ENCODE measurements around the gene MTFR2.
"Not testable (repeated sequence)": the region's sequence is repeated elsewhere in the genome, so short reads cannot be mapped to it uniquely, and the experiment has no call there.

Gene MTFR2

DNA sequence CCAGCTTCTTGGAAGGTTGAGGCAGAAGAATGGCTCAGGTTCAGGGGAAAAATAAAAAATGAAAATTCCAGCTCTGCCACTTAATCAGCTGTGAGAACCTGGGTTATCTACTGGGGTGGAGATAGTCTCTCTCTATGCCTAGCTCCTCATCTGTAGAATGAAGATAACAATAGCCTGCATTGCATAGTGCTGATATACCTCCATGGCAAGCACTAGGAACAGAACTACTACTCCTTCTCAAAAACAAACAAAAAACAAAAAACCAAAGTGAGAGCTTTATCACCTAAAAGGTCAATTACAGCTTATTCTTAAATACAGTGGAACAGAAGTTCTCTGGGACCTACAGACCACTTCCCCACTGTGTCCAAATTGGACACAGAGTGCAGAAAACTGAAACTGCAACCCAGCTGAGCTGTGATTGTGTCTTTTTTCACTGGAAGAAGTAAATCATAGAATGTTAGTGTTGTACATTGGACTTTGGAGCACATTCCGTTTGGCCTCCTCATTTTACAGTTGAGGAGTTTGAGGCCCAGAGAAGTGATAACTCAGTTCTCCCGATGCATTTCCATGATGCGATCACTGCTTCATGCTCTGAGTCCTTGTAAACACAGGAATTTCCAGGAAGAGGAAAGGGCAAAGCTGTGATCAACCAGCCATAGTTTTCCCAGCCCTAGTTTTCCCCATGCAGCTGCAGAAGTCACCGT, 23.3 kb downstream of the MTFR2 start:
- DNase-seq (ENCODE audit: low read depth), result no peak
- TF ChIP-seq, protein P1, sequence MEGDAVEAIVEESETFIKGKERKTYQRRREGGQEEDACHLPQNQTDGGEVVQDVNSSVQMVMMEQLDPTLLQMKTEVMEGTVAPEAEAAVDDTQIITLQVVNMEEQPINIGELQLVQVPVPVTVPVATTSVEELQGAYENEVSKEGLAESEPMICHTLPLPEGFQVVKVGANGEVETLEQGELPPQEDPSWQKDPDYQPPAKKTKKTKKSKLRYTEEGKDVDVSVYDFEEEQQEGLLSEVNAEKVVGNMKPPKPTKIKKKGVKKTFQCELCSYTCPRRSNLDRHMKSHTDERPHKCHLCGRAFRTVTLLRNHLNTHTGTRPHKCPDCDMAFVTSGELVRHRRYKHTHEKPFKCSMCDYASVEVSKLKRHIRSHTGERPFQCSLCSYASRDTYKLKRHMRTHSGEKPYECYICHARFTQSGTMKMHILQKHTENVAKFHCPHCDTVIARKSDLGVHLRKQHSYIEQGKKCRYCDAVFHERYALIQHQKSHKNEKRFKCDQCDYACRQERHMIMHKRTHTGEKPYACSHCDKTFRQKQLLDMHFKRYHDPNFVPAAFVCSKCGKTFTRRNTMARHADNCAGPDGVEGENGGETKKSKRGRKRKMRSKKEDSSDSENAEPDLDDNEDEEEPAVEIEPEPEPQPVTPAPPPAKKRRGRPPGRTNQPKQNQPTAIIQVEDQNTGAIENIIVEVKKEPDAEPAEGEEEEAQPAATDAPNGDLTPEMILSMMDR (IDR thresholded peaks at IDR 0.05; ENCODE audit: insufficient read depth, low read depth, low read length, missing control alignments), result no peak
- no peak overlapping the region for H3K4me3 ChIP-seq (ENCODE audit: low read depth, low read length)

DNA sequence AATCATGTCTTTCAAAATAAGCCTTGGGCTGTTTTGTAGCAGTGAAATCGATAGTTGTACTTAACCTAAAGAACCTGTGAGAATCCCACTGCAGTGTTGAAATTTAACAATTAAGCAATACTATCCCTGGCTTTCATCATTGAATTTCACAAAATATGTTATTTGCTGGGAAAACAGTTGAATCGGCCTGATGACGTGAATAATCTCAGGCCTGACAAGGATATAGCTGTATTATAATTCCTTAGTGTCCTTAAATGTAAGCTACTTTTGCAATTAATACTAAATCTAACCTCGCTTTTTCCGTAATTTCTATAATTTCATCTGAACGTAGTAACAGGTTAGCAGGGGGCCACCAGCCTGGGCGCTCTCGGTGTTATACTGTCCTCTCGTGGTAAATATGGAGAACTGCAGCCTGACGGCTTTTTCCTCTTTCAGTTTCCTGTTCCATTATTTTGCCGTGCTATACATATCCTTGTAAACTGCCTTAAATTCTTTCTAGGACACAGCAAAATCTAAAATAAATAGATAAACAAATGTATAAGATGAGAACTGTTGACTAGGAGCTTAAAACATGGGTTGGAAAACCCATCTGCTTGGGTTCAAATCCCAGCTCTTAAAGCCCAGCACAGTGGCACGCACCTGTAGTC, 24.0 kb downstream of the MTFR2 start:
- peak; percentile 52 for DNase-seq (ENCODE audit: low read depth)
- H3K4me3 ChIP-seq (ENCODE audit: low read depth, low read length), result no peak overlapping the region
- TF ChIP-seq, protein P1 (IDR thresholded peaks at IDR 0.05; ENCODE audit: insufficient read depth, low read depth, low read length, missing control alignments), result peak; percentile 99

DNA sequence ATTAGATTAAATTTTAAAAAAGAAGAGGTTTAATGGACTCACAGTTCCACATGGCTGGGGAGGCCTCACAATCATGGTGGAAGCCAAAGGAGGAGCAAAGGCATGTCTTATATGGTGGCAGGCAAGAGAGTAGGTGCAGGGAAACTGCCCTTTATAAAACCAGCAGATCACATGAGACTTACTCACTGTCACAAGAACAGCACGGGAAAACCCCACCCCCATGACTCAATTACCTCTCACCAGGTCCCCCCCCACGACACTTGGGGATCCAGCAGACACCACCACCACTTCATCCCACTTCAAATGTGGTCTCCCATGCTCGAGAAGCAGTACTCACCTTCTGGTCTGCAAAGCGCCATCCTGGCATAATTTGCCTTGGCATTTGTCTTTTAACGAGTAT, 24.6 kb downstream of the MTFR2 start:
- H3K4me3 ChIP-seq (ENCODE audit: low read depth, low read length), result no peak overlapping the region
- DNase-seq (ENCODE audit: low read depth), result no peak
- TF ChIP-seq, protein P1 (IDR thresholded peaks at IDR 0.05; ENCODE audit: insufficient read depth, low read depth, low read length, missing control alignments), result no peak

GRCh38 chr6:136224974-136225373, 25.1 kb downstream of the MTFR2 start:
- DNase-seq (ENCODE audit: low read depth); H3K4me3 ChIP-seq (ENCODE audit: low read depth, low read length): not testable (repeated sequence)

DNA sequence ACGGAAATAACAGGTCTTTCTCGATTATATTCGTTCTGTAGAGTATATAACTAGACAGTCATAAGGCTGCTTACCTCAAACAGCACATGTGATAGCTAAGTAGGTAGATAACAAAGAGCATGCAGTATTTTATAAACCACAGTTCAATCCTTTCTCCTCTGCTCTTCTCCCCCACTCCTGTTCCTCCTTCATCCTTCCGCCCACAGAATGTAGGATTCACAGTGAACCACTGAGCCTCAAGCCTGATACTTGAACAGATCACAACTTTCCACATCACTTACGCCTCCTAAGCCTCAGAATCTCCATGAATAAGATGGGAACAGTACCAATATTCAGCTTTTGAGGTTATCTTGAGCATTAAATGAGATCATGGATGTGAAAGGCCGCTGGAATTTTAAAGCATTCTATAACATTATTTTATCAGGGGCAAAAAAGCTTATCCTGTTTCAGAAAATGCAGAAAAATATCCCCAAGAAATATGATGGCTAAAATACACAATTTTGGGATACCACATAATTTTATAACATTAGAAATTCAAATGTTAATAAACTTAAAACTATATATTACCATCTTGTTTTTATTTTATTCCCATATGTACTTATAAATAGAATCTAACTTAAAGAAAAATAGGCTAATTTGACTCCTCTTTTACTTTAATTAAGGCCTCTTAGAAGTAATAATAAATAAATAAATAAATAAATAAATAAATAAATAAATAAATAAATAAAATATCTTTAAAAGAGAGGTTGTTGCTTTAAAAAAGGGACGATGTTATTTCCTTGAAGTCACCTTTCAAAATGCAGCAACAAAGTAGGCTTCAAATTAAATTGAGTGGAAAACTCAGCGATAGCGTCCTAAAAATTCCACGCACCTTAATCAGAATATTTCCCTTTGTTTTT, 33.4 kb downstream of the MTFR2 start:
- TF ChIP-seq, protein P1 (IDR thresholded peaks at IDR 0.05; ENCODE audit: insufficient read depth, low read depth, low read length, missing control alignments), result no peak
- DNase-seq (ENCODE audit: low read depth), result no peak
- H3K4me3 ChIP-seq (ENCODE audit: low read depth, low read length), result no peak overlapping the region

DNA sequence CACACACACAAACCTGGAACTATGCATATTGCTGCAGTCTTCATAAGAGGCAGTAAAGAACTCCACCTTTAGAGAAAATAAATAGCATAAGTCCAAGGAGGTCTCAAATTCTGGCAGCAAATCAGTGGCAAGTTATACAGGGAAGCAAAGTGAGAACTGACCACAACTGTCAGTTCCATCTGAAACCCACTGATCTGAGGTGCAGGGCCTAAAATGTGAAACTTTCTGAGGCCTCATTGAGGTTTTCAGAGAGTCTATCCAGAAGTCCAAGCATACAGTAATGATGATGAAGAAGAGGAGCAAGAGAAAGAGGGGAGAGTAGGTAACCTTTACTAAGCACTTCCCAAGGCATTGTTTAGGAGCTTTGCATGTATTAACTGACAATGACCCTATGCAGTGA, 36.3 kb downstream of the MTFR2 start:
- H3K4me3 ChIP-seq (ENCODE audit: low read depth, low read length), result no peak overlapping the region
- DNase-seq (ENCODE audit: low read depth), result no peak
- TF ChIP-seq, protein P1 (IDR thresholded peaks at IDR 0.05; ENCODE audit: insufficient read depth, low read depth, low read length, missing control alignments), result no peak

DNA sequence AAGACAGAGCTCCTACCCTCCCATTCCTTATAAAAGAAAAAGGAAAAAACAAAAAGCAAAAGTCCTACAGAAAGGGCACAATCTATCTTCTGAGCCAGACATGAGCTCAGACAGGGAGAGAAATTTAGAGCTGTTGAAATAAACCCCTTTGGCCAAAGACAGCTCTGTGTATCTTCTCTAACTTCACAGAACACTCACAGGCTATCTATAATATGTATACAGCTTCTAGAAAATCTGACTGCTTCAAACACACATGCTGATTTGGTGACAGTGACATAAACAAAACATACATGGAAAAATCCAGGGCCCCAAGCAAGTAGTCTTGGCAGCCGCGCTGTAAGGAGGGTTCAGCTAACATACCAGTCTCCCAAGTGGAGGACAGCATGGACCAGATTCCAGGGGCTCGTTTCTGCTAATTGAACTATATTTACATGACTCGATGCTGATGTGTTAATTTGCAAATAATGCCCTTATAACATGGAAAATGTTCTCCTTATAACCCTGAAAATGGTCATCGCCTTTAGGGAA, 37.0 kb downstream of the MTFR2 start:
- TF ChIP-seq, protein P1 (IDR thresholded peaks at IDR 0.05; ENCODE audit: insufficient read depth, low read depth, low read length, missing control alignments), result no peak
- no peak overlapping the region for H3K4me3 ChIP-seq (ENCODE audit: low read depth, low read length)
- DNase-seq (ENCODE audit: low read depth), result no peak

Measured in GM12865 (cell line).